Measurements from ENCODE around the gene MYH15. TPM values are rescaled to one million over a fixed set of nuclear protein-coding genes. Genes with fewer than 3 reads are reported as not detected.

The MYH15 gene
- total and polyA plus RNA-seq, 10 of the 15 experiments (the other 5 are each of a cell fraction or from before 2014, with no cell fraction given): 0.05 to 0.27 (median 0.09) TPM; not detected in 1

DNA sequence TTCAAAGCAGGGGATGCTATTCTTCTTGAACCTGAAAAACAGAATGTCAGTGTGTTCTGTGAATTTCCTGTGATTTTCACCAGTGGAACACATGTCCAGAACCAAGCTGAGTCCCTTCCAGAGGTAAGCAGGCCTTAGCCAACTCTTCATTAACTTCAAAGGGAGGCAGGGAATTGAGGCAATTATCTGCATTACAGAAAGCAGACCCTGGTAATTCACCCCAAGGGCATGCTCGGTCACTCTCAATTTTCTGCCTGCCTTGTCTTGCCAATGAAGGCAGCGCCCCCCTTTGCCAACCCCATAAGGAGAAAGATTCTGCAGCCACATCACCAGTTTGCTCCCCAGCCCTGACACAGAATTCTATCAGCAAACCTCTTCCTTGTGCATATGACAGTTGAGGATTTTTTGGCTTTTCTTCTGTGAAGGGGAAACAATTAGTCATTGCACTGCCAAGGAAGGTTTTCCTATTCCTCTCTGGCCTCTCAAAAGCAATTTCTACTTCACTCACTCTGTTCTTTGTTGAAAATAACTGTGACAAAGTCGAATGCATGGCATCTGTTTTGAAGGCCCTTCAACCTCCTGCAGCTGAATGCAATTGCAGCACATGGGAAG is 128.8 kb downstream of the MYH15 start (continued):
- TF ChIP-seq, protein P1, sequence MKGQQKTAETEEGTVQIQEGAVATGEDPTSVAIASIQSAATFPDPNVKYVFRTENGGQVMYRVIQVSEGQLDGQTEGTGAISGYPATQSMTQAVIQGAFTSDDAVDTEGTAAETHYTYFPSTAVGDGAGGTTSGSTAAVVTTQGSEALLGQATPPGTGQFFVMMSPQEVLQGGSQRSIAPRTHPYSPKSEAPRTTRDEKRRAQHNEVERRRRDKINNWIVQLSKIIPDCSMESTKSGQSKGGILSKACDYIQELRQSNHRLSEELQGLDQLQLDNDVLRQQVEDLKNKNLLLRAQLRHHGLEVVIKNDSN (IDR thresholded peaks at IDR 0.05; ENCODE audit: borderline replicate concordance, extremely low read length, insufficient read depth, low read depth, low read length): no peak
- no peak for TF ChIP-seq SREBF1 (IDR thresholded peaks at IDR 0.05; ENCODE audit: low read length)
- TF ChIP-seq TARDBP (IDR thresholded peaks at IDR 0.05; ENCODE audit: borderline replicate concordance): no peak
- TF ChIP-seq, protein P2, sequence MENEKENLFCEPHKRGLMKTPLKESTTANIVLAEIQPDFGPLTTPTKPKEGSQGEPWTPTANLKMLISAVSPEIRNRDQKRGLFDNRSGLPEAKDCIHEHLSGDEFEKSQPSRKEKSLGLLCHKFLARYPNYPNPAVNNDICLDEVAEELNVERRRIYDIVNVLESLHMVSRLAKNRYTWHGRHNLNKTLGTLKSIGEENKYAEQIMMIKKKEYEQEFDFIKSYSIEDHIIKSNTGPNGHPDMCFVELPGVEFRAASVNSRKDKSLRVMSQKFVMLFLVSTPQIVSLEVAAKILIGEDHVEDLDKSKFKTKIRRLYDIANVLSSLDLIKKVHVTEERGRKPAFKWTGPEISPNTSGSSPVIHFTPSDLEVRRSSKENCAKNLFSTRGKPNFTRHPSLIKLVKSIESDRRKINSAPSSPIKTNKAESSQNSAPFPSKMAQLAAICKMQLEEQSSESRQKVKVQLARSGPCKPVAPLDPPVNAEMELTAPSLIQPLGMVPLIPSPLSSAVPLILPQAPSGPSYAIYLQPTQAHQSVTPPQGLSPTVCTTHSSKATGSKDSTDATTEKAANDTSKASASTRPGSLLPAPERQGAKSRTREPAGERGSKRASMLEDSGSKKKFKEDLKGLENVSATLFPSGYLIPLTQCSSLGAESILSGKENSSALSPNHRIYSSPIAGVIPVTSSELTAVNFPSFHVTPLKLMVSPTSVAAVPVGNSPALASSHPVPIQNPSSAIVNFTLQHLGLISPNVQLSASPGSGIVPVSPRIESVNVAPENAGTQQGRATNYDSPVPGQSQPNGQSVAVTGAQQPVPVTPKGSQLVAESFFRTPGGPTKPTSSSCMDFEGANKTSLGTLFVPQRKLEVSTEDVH (IDR thresholded peaks at IDR 0.05; ENCODE audit: low read depth, partially characterized antibody): no peak
- TF ChIP-seq ZNF207 (IDR thresholded peaks at IDR 0.05; ENCODE audit: borderline replicate concordance): no peak
- TF ChIP-seq, protein P3, sequence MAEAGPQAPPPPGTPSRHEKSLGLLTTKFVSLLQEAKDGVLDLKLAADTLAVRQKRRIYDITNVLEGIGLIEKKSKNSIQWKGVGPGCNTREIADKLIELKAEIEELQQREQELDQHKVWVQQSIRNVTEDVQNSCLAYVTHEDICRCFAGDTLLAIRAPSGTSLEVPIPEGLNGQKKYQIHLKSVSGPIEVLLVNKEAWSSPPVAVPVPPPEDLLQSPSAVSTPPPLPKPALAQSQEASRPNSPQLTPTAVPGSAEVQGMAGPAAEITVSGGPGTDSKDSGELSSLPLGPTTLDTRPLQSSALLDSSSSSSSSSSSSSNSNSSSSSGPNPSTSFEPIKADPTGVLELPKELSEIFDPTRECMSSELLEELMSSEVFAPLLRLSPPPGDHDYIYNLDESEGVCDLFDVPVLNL (IDR thresholded peaks at IDR 0.05; ENCODE audit: low read depth, low read length): no peak
- no peak for TF ChIP-seq SIN3A (IDR thresholded peaks at IDR 0.05; ENCODE audit: low read depth, low read length)
- no peak for TF ChIP-seq ZNF384 (IDR thresholded peaks at IDR 0.05; ENCODE audit: borderline replicate concordance, low read depth, low read length)
- TF ChIP-seq MTA3 (IDR thresholded peaks at IDR 0.05; ENCODE audit: borderline replicate concordance, low read length): no peak
- no peak for TF ChIP-seq NRF1 (conservative IDR thresholded peaks at IDR 0.05; ENCODE audit: low read depth, low read length)
- no peak for TF ChIP-seq LARP7 (IDR thresholded peaks at IDR 0.05)
- no peak for TF ChIP-seq SMAD5 (IDR thresholded peaks at IDR 0.05; ENCODE audit: low read depth)

All from GM12878 (cell line).